GM23338 (cell line): ENCODE results near the gene CNST. TPM values are rescaled to one million over a fixed set of nuclear protein-coding genes. Genes with fewer than 3 reads are reported as not detected.

Experiments used
- ATAC-seq: fragments of 200-7000 bp; cut with Tn5 transposase; 3 replicates; pipeline ENCODE4 v1.9.1; 2020
- DNase-seq: peaks from one replicate; pipeline ENCODE4 v3.0.0-alpha.2; 2015; ENCODE audit warnings: low spot score
- H2AFZ ChIP-seq: fragments of 200-600 bp; sonication (generic); 2 replicates; pipeline ENCODE4 v1.8.0; 2016; ENCODE audit warnings: antibody characterized with exemption, mild to moderate bottlenecking, moderate library complexity
- H3F3A ChIP-seq: fragments of 200-600 bp; sonication (generic); replicated peaks from 2 replicates; pipeline ENCODE4 v1.8.0; 2017; ENCODE audit warnings: antibody characterized with exemption, mixed run types, low read depth
- H3K27ac ChIP-seq: fragments of 200-600 bp; sonication (generic); 2 replicates; pipeline ENCODE4 v1.6.1; 2016; ENCODE audit warnings: low read depth
- H3K27me3 ChIP-seq: fragments of 200-600 bp; sonication (generic); 2 replicates; pipeline ENCODE4 v1.8.0; 2016; ENCODE audit warnings: mild to moderate bottlenecking, mixed run types, moderate library complexity; ENCODE audit not compliant: insufficient read depth
- H3K36me3 ChIP-seq: fragments of 200-600 bp; sonication (generic); 2 replicates; pipeline ENCODE4 v1.8.0; 2016; ENCODE audit warnings: mild to moderate bottlenecking; ENCODE audit not compliant: insufficient read depth
- H3K4me1 ChIP-seq: fragments of 200-600 bp; sonication (generic); 2 replicates; pipeline ENCODE4 v1.8.0; 2016; ENCODE audit warnings: mild to moderate bottlenecking, moderate library complexity; ENCODE audit not compliant: insufficient read depth
- H3K4me2 ChIP-seq: fragments of 200-600 bp; sonication (generic); 2 replicates; pipeline ENCODE4 v1.7.1; 2017; ENCODE audit warnings: mixed run types
- H3K4me3 ChIP-seq: fragments of 200-600 bp; sonication (generic); 2 replicates; pipeline ENCODE4 v1.6.1; 2016; ENCODE audit warnings: mixed run types
- H3K79me2 ChIP-seq: fragments of 200-600 bp; sonication (generic); replicated peaks from 2 replicates; pipeline ENCODE4 v1.8.0; 2017; ENCODE audit warnings: mild to moderate bottlenecking; ENCODE audit not compliant: insufficient read depth
- H3K9me2 ChIP-seq: fragments of 200-600 bp; sonication (generic); 2 replicates; pipeline ENCODE4 v1.8.0; 2017; ENCODE audit not compliant: insufficient read depth
- H4K20me1 ChIP-seq: fragments of 200-600 bp; sonication (generic); replicated peaks from 2 replicates; pipeline ENCODE4 v1.8.0; 2017; ENCODE audit warnings: mild to moderate bottlenecking; ENCODE audit not compliant: insufficient read depth
- H3K27ac Mint-ChIP-seq: 2 replicates; pipeline ENCODE4 v1.8.0; 2020; ENCODE audit warnings: inconsistent platforms, mild to moderate bottlenecking, moderate library complexity, mixed read lengths
- H3K27me3 Mint-ChIP-seq: 3 replicates; pipeline ENCODE4 v1.8.0; 2022; ENCODE audit warnings: low read depth, mild to moderate bottlenecking, moderate library complexity, mixed read lengths, inconsistent platforms; ENCODE audit not compliant: insufficient read depth, poor library complexity
- H3K36me3 Mint-ChIP-seq: 3 replicates; pipeline ENCODE4 v1.8.0; 2021; ENCODE audit warnings: low read depth, mild to moderate bottlenecking, inconsistent platforms, moderate library complexity, mixed read lengths
- H3K4me1 Mint-ChIP-seq: 3 replicates; pipeline ENCODE4 v1.8.0; 2020; ENCODE audit warnings: mild to moderate bottlenecking, inconsistent platforms, mixed read lengths
- H3K4me3 Mint-ChIP-seq: 3 replicates; pipeline ENCODE4 v1.8.0; 2021; ENCODE audit warnings: moderate library complexity, mild to moderate bottlenecking, inconsistent platforms, mixed read lengths
- H3K9me3 Mint-ChIP-seq: 3 replicates; pipeline ENCODE4 v1.8.0; 2020; ENCODE audit warnings: moderate library complexity, mild to moderate bottlenecking, inconsistent platforms, mixed read lengths
- EZH2 ChIP-seq: fragments of 200-600 bp; sonication (generic); IDR thresholded peaks from one replicate; pipeline ENCODE4 v1.8.0; 2017; ENCODE audit warnings: antibody characterized with exemption, mild to moderate bottlenecking, low read depth; ENCODE audit not compliant: unreplicated experiment
- EZH2phosphoT487 ChIP-seq: fragments of 200-600 bp; sonication (generic); IDR thresholded peaks from one replicate; pipeline ENCODE4 v1.8.1; 2018; ENCODE audit warnings: antibody characterized with exemption; ENCODE audit not compliant: unreplicated experiment
- JUNB ChIP-seq: IDR thresholded peaks from one replicate; pipeline ENCODE4 v1.6.1; 2016; ENCODE audit warnings: antibody characterized with exemption; ENCODE audit not compliant: unreplicated experiment
- POLR2AphosphoS5 ChIP-seq: IDR thresholded peaks from 2 replicates; pipeline ENCODE4 v1.6.1; 2016; ENCODE audit warnings: antibody characterized with exemption, low read depth
- REST ChIP-seq: IDR thresholded peaks from one replicate; pipeline ENCODE4 v1.6.1; 2018; ENCODE audit warnings: antibody characterized with exemption; ENCODE audit not compliant: unreplicated experiment
- ZNF114 ChIP-seq: fragments of 250-450 bp; sonication (Bioruptor Pico); IDR thresholded peaks from 2 replicates; pipeline ENCODE4 v1.5.0; 2020; ENCODE audit warnings: mild to moderate bottlenecking, moderate library complexity
- ZNF331 ChIP-seq: fragments of 250-450 bp; sonication (Bioruptor Pico); IDR thresholded peaks from 2 replicates; pipeline ENCODE4 v1.5.0; 2020; ENCODE audit warnings: low read depth, mild to moderate bottlenecking, moderate library complexity
- ZNF462 ChIP-seq: fragments of 250-450 bp; sonication (Bioruptor Pico); IDR thresholded peaks from 2 replicates; pipeline ENCODE4 v1.5.0; 2020; ENCODE audit warnings: mild to moderate bottlenecking, moderate library complexity
- polyA plus RNA-seq: library from polyadenylated mRNA; unstranded; fragments of >200 nt; fragmentation: Nextera tagmentation; extraction: Ambion mirVana; gene quantifications from 2 replicates; pipeline ENCODE4 v1.2.1, GENCODE V29; 2016
- total RNA-seq: library from RNA; depleted of rRNA; stranded (reverse); fragments of >200 nt; shearing (Covaris generic); gene quantifications from 2 replicates; pipeline ENCODE4 v1.2.3, GENCODE V29; 2014

Gene CNST
- total and polyA plus RNA-seq, 2 experiments from 2014 or later = 8.1 to 17.6 TPM

- TF ChIP-seq REST = no peak
- no peak for TF ChIP-seq POLR2AphosphoS5
Observed at GRCh38 chr1:246599315-246599714, 33.1 kb downstream of the CNST start (continued).

GRCh38 chr1:246600579-246600978 lies 34.3 kb downstream of the CNST start:
- no peaks in the 10 kb centered on the region for H3K36me3 Mint-ChIP-seq
- Histone ChIP-seq H2AFZ (no peak overlapping the region), H3K36me3 (no peaks in the 10 kb centered on the region), H3K4me1 (no peaks in the 10 kb centered on the region), H3K4me2 (no peak overlapping the region), H3F3A (no peaks in the 10 kb centered on the region), H3K79me2 (peaks cover 61% of the 10 kb centered on the region), H4K20me1 (no peaks in the 10 kb centered on the region), H3K9me2 (no peaks in the 10 kb centered on the region), H3K27ac (no peak overlapping the region), H3K4me3 (no peak overlapping the region), H3K27me3 (no peaks in the 10 kb centered on the region)
- DNase-seq (no peak), ATAC-seq (no peak)
- H3K4me1 Mint-ChIP-seq = no peaks in the 10 kb centered on the region
- no peak overlapping the region for H3K4me3 Mint-ChIP-seq
- H3K27ac Mint-ChIP-seq = no peak overlapping the region
- H3K9me3 Mint-ChIP-seq = no peaks in the 10 kb centered on the region
- H3K27me3 Mint-ChIP-seq = peaks cover 7% of the 10 kb centered on the region
- no peak for TF ChIP-seq ZNF114 (CRISPR knock-in tag)
- TF ChIP-seq JUNB = no peak
- TF ChIP-seq EZH2 = no peak
- no peak for TF ChIP-seq EZH2phosphoT487
- TF ChIP-seq ZNF331 (CRISPR knock-in tag) = no peak

GRCh38 chr1:246602194-246602593 lies 35.9 kb downstream of the CNST start:
- DNase-seq = no peak
- H3K27ac Mint-ChIP-seq = no peak overlapping the region
- no peak for TF ChIP-seq ZNF114 (CRISPR knock-in tag)
- TF ChIP-seq ZNF462 (CRISPR knock-in tag) = no peak

More at GRCh38 chr1:246602194-246602593, 35.9 kb downstream of the CNST start:
- Histone ChIP-seq H4K20me1 (no peaks in the 10 kb centered on the region), H3F3A (no peaks in the 10 kb centered on the region), H3K27ac (no peak overlapping the region), H3K9me2 (no peaks in the 10 kb centered on the region), H2AFZ (no peak overlapping the region), H3K27me3 (no peaks in the 10 kb centered on the region), H3K4me1 (no peaks in the 10 kb centered on the region), H3K36me3 (no peaks in the 10 kb centered on the region), H3K4me3 (no peak overlapping the region), H3K79me2 (peaks cover 53% of the 10 kb centered on the region), H3K4me2 (no peak overlapping the region)
- Mint-ChIP-seq H3K27me3 (peaks cover 7% of the 10 kb centered on the region), H3K9me3 (no peaks in the 10 kb centered on the region), H3K36me3 (no peaks in the 10 kb centered on the region), H3K4me1 (no peaks in the 10 kb centered on the region), H3K4me3 (no peak overlapping the region)
- ATAC-seq = no peak
